GDM1 (cell line): ENCODE results near the gene SERINC2.

Experiments
- DNase-seq: peaks from one replicate; lab custom pipeline; 2025; lab: John Stamatoyannopoulos, UW

Gene SERINC2

GRCh38 chr1:31434101-31434871 lies 21.3 kb downstream of the SERINC2 start:
- no peak for DNase-seq

- no peak for DNase-seq
Observed at GRCh38 chr1:31434979-31435378, 22.0 kb downstream of the SERINC2 start.

- DNase-seq, result no peak
Observed at GRCh38 chr1:31435471-31436409, 22.7 kb downstream of the SERINC2 start.

- DNase-seq, result no peak
Observed at GRCh38 chr1:31436596-31437432, 23.8 kb downstream of the SERINC2 start.

GRCh38 chr1:31437433-31438037 lies 24.5 kb downstream of the SERINC2 start:
- no peak for DNase-seq

GRCh38 chr1:31439276-31439675 lies 26.3 kb downstream of the SERINC2 start:
- no peak for DNase-seq

GRCh38 chr1:31441073-31441472 lies 28.1 kb downstream of the SERINC2 start:
- DNase-seq, result no peak

GRCh38 chr1:31441558-31441957 lies 28.5 kb downstream of the SERINC2 start:
- DNase-seq, result no peak

- DNase-seq, result no peak
Observed at GRCh38 chr1:31441970-31442647, 29.1 kb downstream of the SERINC2 start.

- DNase-seq, result no peak
Observed at GRCh38 chr1:31442648-31442994, 29.6 kb downstream of the SERINC2 start.

- no peak for DNase-seq
Observed at GRCh38 chr1:31443673-31444072, 30.7 kb downstream of the SERINC2 start.

GRCh38 chr1:31444725-31445448 lies 31.9 kb downstream of the SERINC2 start:
- no peak for DNase-seq

GRCh38 chr1:31445951-31446350 lies 32.9 kb downstream of the SERINC2 start:
- no peak for DNase-seq

- DNase-seq, result no peak
Observed at GRCh38 chr1:31447210-31447609, 34.2 kb downstream of the SERINC2 start.

GRCh38 chr1:31453384-31454079 lies 40.5 kb downstream of the SERINC2 start:
- no peak for DNase-seq

- DNase-seq, result no peak
Observed at GRCh38 chr1:31458287-31458896, 45.4 kb downstream of the SERINC2 start.

GRCh38 chr1:31460027-31460426 lies 47.0 kb downstream of the SERINC2 start:
- no peak for DNase-seq

- no peak for DNase-seq
Observed at GRCh38 chr1:31467005-31467674, 54.1 kb downstream of the SERINC2 start.

GRCh38 chr1:31470794-31471315 lies 57.8 kb downstream of the SERINC2 start:
- DNase-seq, result no peak
